GM12878 (cell line): ENCODE measurements around the gene CAPZB.

ENCODE experiments used
- ATF3 ChIP-seq: IDR thresholded peaks from 2 replicates; pipeline ENCODE4 v1.6.1; 2011; ENCODE audit warnings: low read depth, mild to moderate bottlenecking, low read length, moderate library complexity, borderline replicate concordance; ENCODE audit errors: extremely low read depth
- BCLAF1 ChIP-seq: fragments of 450-650 bp; IDR thresholded peaks from 2 replicates; pipeline ENCODE4 v1.6.1; 2017; ENCODE audit warnings: antibody characterized with exemption, mild to moderate bottlenecking, moderate library complexity
- CTCF ChIP-seq, 3 experiments: IDR thresholded peaks in 2 of 3; conservative IDR thresholded peaks in 1 of 3; 2 replicates each; pipeline ENCODE4 v1.5.1; 2011; ENCODE audit warnings: low read depth in 3 of 3, low read length in 3 of 3, mild to moderate bottlenecking in 3 of 3, control low read depth in 2 of 3, moderate library complexity in 2 of 3, inconsistent platforms in 1 of 3, mixed read lengths in 1 of 3; ENCODE audit not compliant: control insufficient read depth in 2 of 3, insufficient read depth in 1 of 3; ENCODE audit errors: extremely low read depth in 1 of 3
- GABPA ChIP-seq: IDR thresholded peaks from 2 replicates; pipeline ENCODE4 v1.6.1; 2014; ENCODE audit warnings: antibody characterized with exemption, low read depth, mild to moderate bottlenecking, inconsistent platforms
- MAX ChIP-seq: IDR thresholded peaks from 2 replicates; pipeline ENCODE4 v1.6.1; 2012; ENCODE audit warnings: low read depth, low read length, improper control_type of control experiment
- POLR2A ChIP-seq: IDR thresholded peaks from 2 replicates; pipeline ENCODE4 v1.6.1; 2011; ENCODE audit warnings: low read depth, mild to moderate bottlenecking, low read length
- RAD21 ChIP-seq: IDR thresholded peaks from 2 replicates; pipeline ENCODE4 v1.6.1; 2011; ENCODE audit warnings: mild to moderate bottlenecking, low read depth, low read length, moderate library complexity; ENCODE audit not compliant: insufficient read depth
- RAD51 ChIP-seq: fragments of 450-650 bp; IDR thresholded peaks from 2 replicates; pipeline ENCODE4 v1.6.1; 2016; ENCODE audit warnings: moderate library complexity, mild to moderate bottlenecking, inconsistent platforms
- RCOR1 ChIP-seq: conservative IDR thresholded peaks from 2 replicates; pipeline ENCODE4 v1.6.1; 2012; ENCODE audit warnings: low read depth, low read length, improper control_type of control experiment
- SREBF1 ChIP-seq: IDR thresholded peaks from 2 replicates; pipeline ENCODE4 v1.6.1; 2012; ENCODE audit warnings: mild to moderate bottlenecking, low read length
- ZNF274 ChIP-seq: IDR thresholded peaks from one replicate; pipeline ENCODE4 v1.8.0; 2011; ENCODE audit not compliant: insufficient read length, insufficient read depth

- TF ChIP-seq MAX = no peak
- no peak for TF ChIP-seq POLR2A
- TF ChIP-seq RCOR1 = no peak
- no peak for TF ChIP-seq CTCF (IDR thresholded peaks at IDR 0.05 in 2 of 3, conservative IDR thresholded peaks at IDR 0.05 in 1 of 3; ENCODE audit: control insufficient read depth in 2 of 3, extremely low read depth in 1 of 3, insufficient read depth in 1 of 3, low read depth in 3 of 3, low read length in 3 of 3)
- TF ChIP-seq GABPA = no peak
- no peak for TF ChIP-seq BCLAF1
- TF ChIP-seq RAD51 = no peak
- TF ChIP-seq SREBF1 = no peak
- TF ChIP-seq RAD21 = no peak
- no peak for TF ChIP-seq ATF3
- TF ChIP-seq ZNF274 = no peak
Measured at GRCh38 chr1:19423130-19423529, 62.2 kb downstream of the CAPZB start.
